ENCODE data around the gene ACSF3. TPM values are rescaled to one million over a fixed set of nuclear protein-coding genes. Genes with fewer than 3 reads are reported as not detected.
"Not testable (repeated sequence)": the region's sequence is repeated elsewhere in the genome, so short reads cannot be mapped to it uniquely, and the experiment has no call there.

Gene ACSF3
- total RNA-seq, 3 donors from 2014 or later (not counting 1 experiment from before 2014, with no cell fraction given): 45.0 to 71.4 (median 51.6) TPM

GRCh38 chr16:89190150-89190958 is 96.7 kb downstream of the ACSF3 start:
- Mint-ChIP-seq H3K27me3 (ENCODE audit: low read depth in 2 of 2) (no peaks in the 10 kb centered on the region), H3K4me3 (no peak overlapping the region), H3K4me1 (peaks cover 0 to 11% of the 10 kb centered on the region in 2 donors), H3K27ac (peak overlapping the region in 1 of 2 donors; percentile 69), H3K36me3 (no peaks in the 10 kb centered on the region), H3K9me3 (no peaks in the 10 kb centered on the region)
- no peak for TF ChIP-seq CTCF (IDR thresholded peaks at IDR 0.05)
- no peaks in the 10 kb centered on the region for H3K27me3 ChIP-seq (ENCODE audit: control insufficient read depth, insufficient read depth, low read length)
- no peak for ATAC-seq
- intact Hi-C loops (cut with micrococcal nuclease): no loop called here
- DNase-seq: peak in 1 of 2 donors; percentile 24
- H3K4me1 ChIP-seq (ENCODE audit: control insufficient read depth, insufficient read depth, low read length): peaks cover 10% of the 10 kb centered on the region
- no peak overlapping the region for H3K4me3 ChIP-seq (ENCODE audit: low read length)
- H3K36me3 ChIP-seq (ENCODE audit: control insufficient read depth, insufficient read depth, low read length): no peaks in the 10 kb centered on the region
- H3K9me3 ChIP-seq (ENCODE audit: control insufficient read depth, insufficient read depth, low read length): no peaks in the 10 kb centered on the region
- H3K27ac ChIP-seq (ENCODE audit: low read length): no peak overlapping the region
- 75% methylated on average over 28 of the region's 28 CpGs for WGBS (ENCODE audit: insufficient coverage)

- Mint-ChIP-seq H3K9me3 (no peaks in the 10 kb centered on the region), H3K4me1 (peaks cover 0 to 11% of the 10 kb centered on the region in 2 donors), H3K27ac (no peak overlapping the region), H3K36me3 (no peaks in the 10 kb centered on the region), H3K4me3 (peak overlapping the region; percentile 9), H3K27me3 (ENCODE audit: low read depth in 2 of 2) (no peaks in the 10 kb centered on the region)
- TF ChIP-seq CTCF (IDR thresholded peaks at IDR 0.05): no peak
- H3K9me3 ChIP-seq (ENCODE audit: control insufficient read depth, insufficient read depth, low read length): no peaks in the 10 kb centered on the region
- H3K4me1 ChIP-seq (ENCODE audit: control insufficient read depth, insufficient read depth, low read length): peaks cover 10% of the 10 kb centered on the region
- 76% methylated on average over 44 of the region's 44 CpGs for WGBS (ENCODE audit: insufficient coverage)
- H3K4me3 ChIP-seq (ENCODE audit: low read length): no peak overlapping the region
- ATAC-seq (no peak), DNase-seq (peak in 1 of 2 donors; percentile 36)
- H3K27ac ChIP-seq (ENCODE audit: low read length): no peak overlapping the region
- no peaks in the 10 kb centered on the region for H3K36me3 ChIP-seq (ENCODE audit: control insufficient read depth, insufficient read depth, low read length)
- no peaks in the 10 kb centered on the region for H3K27me3 ChIP-seq (ENCODE audit: control insufficient read depth, insufficient read depth, low read length)
- intact Hi-C loops (cut with micrococcal nuclease): no loop called here
Measured at GRCh38 chr16:89191033-89191900, 97.6 kb downstream of the ACSF3 start.

GRCh38 chr16:89191901-89192185 is 98.2 kb downstream of the ACSF3 start:
- Mint-ChIP-seq H3K9me3 (no peaks in the 10 kb centered on the region), H3K27ac (no peak overlapping the region), H3K4me1 (peaks cover 0 to 11% of the 10 kb centered on the region in 2 donors), H3K36me3 (no peaks in the 10 kb centered on the region), H3K27me3 (ENCODE audit: low read depth in 2 of 2) (no peaks in the 10 kb centered on the region), H3K4me3 (no peak overlapping the region)
- no peak for ATAC-seq
- Histone ChIP-seq H3K4me3 (ENCODE audit: low read length) (no peak overlapping the region), H3K9me3 (ENCODE audit: control insufficient read depth, insufficient read depth, low read length) (no peaks in the 10 kb centered on the region), H3K36me3 (ENCODE audit: control insufficient read depth, insufficient read depth, low read length) (no peaks in the 10 kb centered on the region), H3K27me3 (ENCODE audit: control insufficient read depth, insufficient read depth, low read length) (no peaks in the 10 kb centered on the region), H3K4me1 (ENCODE audit: control insufficient read depth, insufficient read depth, low read length) (peaks cover 10% of the 10 kb centered on the region), H3K27ac (ENCODE audit: low read length) (no peak overlapping the region)
- no peak for DNase-seq
- intact Hi-C loops (cut with micrococcal nuclease): loop anchor here (2.0 kb wide), 1 partner anchor 21 kb away; the partner anchor contains the start of gene CDH15
- TF ChIP-seq CTCF (IDR thresholded peaks at IDR 0.05): no peak
- WGBS (ENCODE audit: insufficient coverage): 5% methylated on average over 13 of the region's 19 CpGs

DNA sequence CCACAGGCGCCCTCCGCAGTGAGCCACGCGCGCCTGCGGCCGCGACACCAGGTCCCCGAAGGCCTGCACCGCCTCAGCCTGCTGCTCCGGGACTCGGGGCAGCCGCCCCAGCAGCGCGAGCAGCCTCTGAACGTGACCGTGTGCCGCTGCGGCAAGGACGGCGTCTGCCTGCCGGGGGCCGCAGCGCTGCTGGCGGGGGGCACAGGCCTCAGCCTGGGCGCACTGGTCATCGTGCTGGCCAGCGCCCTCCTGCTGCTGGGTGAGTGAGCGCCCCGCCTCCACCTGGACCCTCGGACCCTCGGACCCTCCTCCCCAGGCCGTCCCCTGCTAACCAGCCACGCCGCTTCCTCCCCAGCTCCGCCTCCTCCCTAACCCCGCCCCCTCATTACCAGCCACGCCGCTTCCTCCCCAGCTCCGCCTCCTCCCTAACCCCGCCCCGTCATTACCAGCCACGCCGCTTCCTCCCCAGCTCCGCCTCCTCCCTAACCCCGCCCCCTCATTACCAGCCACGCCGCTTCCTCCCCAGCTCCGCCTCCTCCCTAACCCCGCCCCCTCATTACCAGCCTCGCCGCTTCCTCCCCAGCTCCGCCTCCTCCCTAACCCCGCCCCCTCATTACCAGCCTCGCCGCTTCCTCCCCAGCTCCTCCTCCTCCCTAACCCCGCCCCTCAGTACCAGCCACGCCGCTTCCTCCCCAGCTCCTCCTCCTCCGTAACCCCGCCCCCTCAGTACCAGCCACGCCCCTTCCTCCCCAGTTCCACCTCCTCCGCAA is 98.7 kb downstream of the ACSF3 start:
- not testable (repeated sequence) for H3K36me3 ChIP-seq (ENCODE audit: control insufficient read depth, insufficient read depth, low read length); H3K27ac ChIP-seq (ENCODE audit: low read length); H3K27me3 Mint-ChIP-seq (ENCODE audit: low read depth in 2 of 2); H3K27me3 ChIP-seq (ENCODE audit: control insufficient read depth, insufficient read depth, low read length); H3K36me3 Mint-ChIP-seq; H3K9me3 Mint-ChIP-seq; H3K4me1 Mint-ChIP-seq; H3K9me3 ChIP-seq (ENCODE audit: control insufficient read depth, insufficient read depth, low read length); H3K4me3 ChIP-seq (ENCODE audit: low read length)
- intact Hi-C loops (cut with micrococcal nuclease): loop anchor here (2.0 kb wide), 1 partner anchor 22 kb away; the partner anchor contains the start of gene CDH15
- Mint-ChIP-seq H3K27ac (peak overlapping the region in 1 of 2 donors; percentile 47), H3K4me3 (peak overlapping the region; percentile 37)
- ATAC-seq (peak; percentile 76 to 89 (median 84)), DNase-seq (peak; percentile 69 to 89)
- WGBS (ENCODE audit: insufficient coverage): 19% methylated on average over 61 of the region's 63 CpGs
- H3K4me1 ChIP-seq (ENCODE audit: control insufficient read depth, insufficient read depth, low read length): peaks cover 10% of the 10 kb centered on the region

Data from natural killer cell (primary cell).